Measurements from ENCODE around the gene TRAPPC4.

DNA sequence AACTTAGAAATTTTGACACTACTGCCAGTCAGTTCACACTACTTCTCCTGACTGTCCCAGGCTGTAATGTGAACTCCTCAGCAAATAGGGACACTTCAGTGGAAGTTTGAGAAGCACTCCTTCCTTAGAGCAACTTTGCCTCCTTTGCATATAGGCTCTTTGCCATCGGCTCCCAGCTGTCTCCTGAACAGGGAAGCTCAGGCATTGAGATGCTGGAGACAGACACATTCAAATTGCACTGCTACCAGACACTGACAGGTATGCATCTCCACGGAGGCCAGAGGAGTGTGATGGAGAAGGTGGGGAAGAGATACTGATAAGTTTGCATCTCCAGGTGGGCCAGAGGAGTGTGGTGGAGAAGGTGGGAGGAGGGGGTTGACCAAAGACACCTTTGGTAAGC lies 1.4 kb downstream of the TRAPPC4 start:
- TF ChIP-seq, protein P1, sequence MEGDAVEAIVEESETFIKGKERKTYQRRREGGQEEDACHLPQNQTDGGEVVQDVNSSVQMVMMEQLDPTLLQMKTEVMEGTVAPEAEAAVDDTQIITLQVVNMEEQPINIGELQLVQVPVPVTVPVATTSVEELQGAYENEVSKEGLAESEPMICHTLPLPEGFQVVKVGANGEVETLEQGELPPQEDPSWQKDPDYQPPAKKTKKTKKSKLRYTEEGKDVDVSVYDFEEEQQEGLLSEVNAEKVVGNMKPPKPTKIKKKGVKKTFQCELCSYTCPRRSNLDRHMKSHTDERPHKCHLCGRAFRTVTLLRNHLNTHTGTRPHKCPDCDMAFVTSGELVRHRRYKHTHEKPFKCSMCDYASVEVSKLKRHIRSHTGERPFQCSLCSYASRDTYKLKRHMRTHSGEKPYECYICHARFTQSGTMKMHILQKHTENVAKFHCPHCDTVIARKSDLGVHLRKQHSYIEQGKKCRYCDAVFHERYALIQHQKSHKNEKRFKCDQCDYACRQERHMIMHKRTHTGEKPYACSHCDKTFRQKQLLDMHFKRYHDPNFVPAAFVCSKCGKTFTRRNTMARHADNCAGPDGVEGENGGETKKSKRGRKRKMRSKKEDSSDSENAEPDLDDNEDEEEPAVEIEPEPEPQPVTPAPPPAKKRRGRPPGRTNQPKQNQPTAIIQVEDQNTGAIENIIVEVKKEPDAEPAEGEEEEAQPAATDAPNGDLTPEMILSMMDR (IDR thresholded peaks at IDR 0.05), result no peak
- TF ChIP-seq POLR2AphosphoS5 (IDR thresholded peaks at IDR 0.05) (no peak), POLR2A (IDR thresholded peaks at IDR 0.05) (no peak)

Measured in sigmoid colon (tissue), 4 donors.